Small intestine (tissue), 4 donors: ENCODE measurements around the gene CC2D2A. TPM values are rescaled to one million over a fixed set of nuclear protein-coding genes. Genes with fewer than 3 reads are reported as not detected.

Source experiments
- polyA plus RNA-seq, 4 donors: library from polyadenylated mRNA; stranded (reverse) in 3 of 4; unstranded in 1 of 4; fragments of 200-250 nt in 3 of 4; fragments of 120-200 nt in 1 of 4; gene quantifications; one replicate each; pipeline versions ENCODE4 v1.2.1 to v1.2.3, GENCODE V29; 2013
- donor health status: healthy with polysubstance abuse.
- donor health status: Bipolar disorder and iron deficiency.
- donor health status: healthy.

Gene CC2D2A
- polyA plus RNA-seq, 4 donors, result 1.6 to 13.6 (median 5.5) TPM

Other genes starting within 250 kb of the CC2D2A start
- 1 to 10 TPM in 1 of 4 donors, under 1 TPM in 2, not detected in 1; 0.54 to 1.8 (median 0.84) TPM for gene C1QTNF7, start 41.8 kb upstream of the CC2D2A start, polyA plus RNA-seq
- gene FBXL5, start 185.5 kb downstream of the CC2D2A start, polyA plus RNA-seq, result 10 to 100 TPM; 38.4 to 63.6 (median 53.6) TPM
- 10 to 100 TPM; 40.4 to 78.3 (median 55.4) TPM for gene FAM200B, start 211.9 kb downstream of the CC2D2A start, polyA plus RNA-seq
- 10 to 100 TPM; 13.4 to 83.8 (median 56.6) TPM for gene BST1, start 233.2 kb downstream of the CC2D2A start, polyA plus RNA-seq